ENCODE measurements around the gene OR10C1. TPM values are rescaled to one million over a fixed set of nuclear protein-coding genes. Genes with fewer than 3 reads are reported as not detected.

Gene OR10C1
- total RNA-seq, 1 experiment from 2014 or later, result not detected

- Histone ChIP-seq H2BK120ac (ENCODE audit: low read depth, low read length, poor library complexity, severe bottlenecking) (no peak within 1 kb of the TSS), H3K27me3 (ENCODE audit: insufficient read depth, low read length) (no peaks in the 10 kb centered on the region), H3K56ac (ENCODE audit: insufficient read length, low read depth, low read length) (no peak within 1 kb of the TSS), H2AK5ac (ENCODE audit: insufficient read length, low read length) (no peak within 1 kb of the TSS), H3K4me2 (ENCODE audit: insufficient read depth, insufficient read length, low read length) (no peak within 1 kb of the TSS), H3K9me3 (ENCODE audit: control insufficient read depth, low read depth, low read length) (no peaks in the 10 kb centered on the region), H3K18ac (ENCODE audit: insufficient read length, low read depth, low read length) (no peak within 1 kb of the TSS), H4K20me1 (ENCODE audit: control insufficient read depth, insufficient read depth, insufficient read length) (no peaks in the 10 kb centered on the region), H3K4me1 (ENCODE audit: insufficient read depth, low read length) (no peaks in the 10 kb centered on the region), H4K91ac (ENCODE audit: insufficient read length, low read depth, low read length) (no peak within 1 kb of the TSS), H3K79me2 (ENCODE audit: insufficient read depth, low read length) (no peaks in the 10 kb centered on the region), H3K4ac (ENCODE audit: low read depth, low read length) (no peak within 1 kb of the TSS), H4K5ac (ENCODE audit: insufficient read length, low read depth, low read length) (no peak within 1 kb of the TSS), H2BK15ac (ENCODE audit: low read depth, low read length) (no peak within 1 kb of the TSS), H4K8ac (replicated peaks; ENCODE audit: insufficient read length, low read depth, low read length) (no peak within 1 kb of the TSS), H2BK12ac (ENCODE audit: insufficient read length, low read depth, low read length) (no peak within 1 kb of the TSS), H3K14ac (ENCODE audit: insufficient read depth, low read length) (no peak within 1 kb of the TSS), H2AFZ (ENCODE audit: low read length) (no peak within 1 kb of the TSS), H3K23ac (ENCODE audit: insufficient read length, low read depth, low read length) (no peak within 1 kb of the TSS), H2BK5ac (ENCODE audit: insufficient read length, low read length) (no peak within 1 kb of the TSS), H2BK20ac (ENCODE audit: low read depth, low read length, poor library complexity, severe bottlenecking) (no peak within 1 kb of the TSS), H3K79me1 (ENCODE audit: insufficient read depth, low read depth, low read length, poor library complexity, severe bottlenecking) (no peaks in the 10 kb centered on the region), H3K9ac (ENCODE audit: extremely low read depth, insufficient read length, low read length) (no peak within 1 kb of the TSS), H3K27ac (ENCODE audit: insufficient read length, low read depth, low read length) (no peak within 1 kb of the TSS), H3T11ph (ENCODE audit: low read length) (no peak within 1 kb of the TSS), H3K23me2 (ENCODE audit: insufficient read length, low read depth, low read length, poor library complexity, severe bottlenecking) (no peaks in the 10 kb centered on the region)
- Mint-ChIP-seq H3K4me1 (peaks cover 12 to 13% of the 10 kb centered on the region in 2 experiments), H3K27me3 (ENCODE audit: low read depth) (peaks cover 4% of the 10 kb centered on the region), H3K27ac (peak within 1 kb of the TSS in 1 of 3 experiments; percentile 12; a peak in 2 of 7 replicates), H3K36me3 (ENCODE audit: insufficient read depth in 1 of 3, low read depth in 3 of 3) (no peaks in the 10 kb centered on the region; a peak in 1 of 7 replicates), H3K9me3 (no peaks in the 10 kb centered on the region), H3K4me3 (no peak within 1 kb of the TSS)
- no peak for TF ChIP-seq CTCF (conservative IDR thresholded peaks at IDR 0.05)
- DNase-seq, result no peak
Measured at GRCh38 chr6:29395331-29395730, 43.8 kb upstream of the OR10C1 start, which contains the start of gene OR12D2. TSS of gene OR12D2 (plus strand) at chr6:29395631. CDS start at chr6:29396700, 1,069 bp downstream.
